ENCODE data around the gene RCOR3.
"Not testable (repeated sequence)": the region's sequence is repeated elsewhere in the genome, so short reads cannot be mapped to it uniquely, and the experiment has no call there.

Gene RCOR3

DNA sequence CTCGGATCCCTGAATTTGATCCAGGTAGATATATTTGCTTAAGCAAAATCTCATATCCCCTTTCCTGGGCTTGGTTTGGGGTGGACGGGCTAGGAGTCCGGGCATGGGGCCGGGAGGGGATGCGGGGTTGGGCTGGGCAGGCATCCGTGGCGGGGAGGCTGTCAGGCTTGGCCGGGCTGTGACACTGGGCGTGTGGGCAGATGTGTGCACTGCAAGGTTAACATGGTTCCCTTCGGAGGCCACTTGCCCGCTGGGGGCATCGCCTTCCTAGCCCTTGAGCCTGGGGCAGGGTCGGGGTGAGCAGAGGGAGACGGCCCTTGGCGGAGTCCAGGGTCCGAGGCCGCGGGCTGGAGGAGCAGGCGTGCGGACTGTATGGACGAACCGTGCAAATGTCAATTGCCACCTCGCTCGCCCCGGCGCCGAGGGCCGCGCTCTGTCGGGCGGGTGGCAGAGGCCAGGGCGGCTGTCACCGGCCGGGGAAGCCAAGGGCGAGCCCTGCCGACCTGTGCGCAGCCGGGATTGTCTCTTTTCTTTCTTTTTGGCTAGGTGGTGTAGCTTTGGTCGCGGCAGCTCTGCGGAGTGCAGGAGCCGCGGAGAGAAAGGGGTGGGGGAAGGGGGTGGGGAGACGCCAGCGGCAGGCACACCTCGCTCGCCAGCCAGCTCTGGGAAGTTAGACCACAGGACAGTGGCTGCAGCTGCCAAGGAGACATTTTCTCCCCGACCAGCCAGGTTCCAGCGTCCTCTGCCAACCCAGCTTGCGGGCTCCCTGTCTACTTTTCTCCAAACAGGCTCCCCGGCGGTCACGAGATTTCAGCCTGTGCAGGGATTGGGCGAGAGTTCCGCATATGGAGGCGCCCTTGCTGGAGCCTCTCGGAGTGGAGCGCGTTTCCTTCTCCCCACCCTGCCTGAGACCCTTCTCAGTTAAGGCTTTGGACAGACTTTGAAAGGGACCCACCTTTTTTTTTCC, 1.3 kb downstream of the RCOR3 start:
- DNase-seq, result peak; percentile 84

DNA sequence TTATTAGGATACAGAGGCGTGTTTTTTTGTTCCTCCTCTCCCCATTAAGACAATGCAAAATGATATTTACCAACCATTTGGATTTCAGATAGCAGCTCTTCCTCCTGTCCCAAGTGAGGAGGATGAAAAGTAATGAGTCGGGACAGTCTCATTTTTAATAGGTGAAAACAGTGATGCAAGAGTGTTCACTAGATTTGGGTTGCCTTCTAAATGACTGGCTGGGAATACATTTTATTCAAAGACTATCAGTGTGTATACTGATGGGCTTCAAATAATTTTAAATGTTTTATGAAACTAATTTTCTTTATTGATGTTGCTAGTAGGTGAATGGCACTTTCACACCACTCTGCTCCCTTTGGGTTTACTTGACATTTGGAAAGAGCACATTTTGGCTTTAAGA, 2.1 kb downstream of the RCOR3 start:
- DNase-seq, result no peak

DNA sequence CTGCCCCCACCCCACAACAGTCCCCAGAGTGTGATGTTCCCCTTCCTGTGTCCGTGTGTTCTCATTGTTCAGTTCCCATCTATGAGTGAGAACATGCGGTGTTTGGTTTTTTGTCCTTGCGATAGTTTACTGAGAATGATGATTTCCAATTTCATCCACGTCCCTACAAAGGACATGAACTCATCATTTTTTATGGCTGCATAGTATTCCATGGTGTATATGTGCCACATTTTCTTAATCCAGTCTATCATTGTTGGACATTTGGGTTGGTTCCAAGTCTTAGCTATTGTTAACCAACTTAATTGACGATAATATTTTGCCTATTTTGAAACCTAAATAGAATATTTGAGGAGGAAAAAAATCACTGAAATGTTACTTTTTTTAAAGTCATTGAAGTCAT, 3.9 kb downstream of the RCOR3 start:
- not testable (repeated sequence) for DNase-seq

DNA sequence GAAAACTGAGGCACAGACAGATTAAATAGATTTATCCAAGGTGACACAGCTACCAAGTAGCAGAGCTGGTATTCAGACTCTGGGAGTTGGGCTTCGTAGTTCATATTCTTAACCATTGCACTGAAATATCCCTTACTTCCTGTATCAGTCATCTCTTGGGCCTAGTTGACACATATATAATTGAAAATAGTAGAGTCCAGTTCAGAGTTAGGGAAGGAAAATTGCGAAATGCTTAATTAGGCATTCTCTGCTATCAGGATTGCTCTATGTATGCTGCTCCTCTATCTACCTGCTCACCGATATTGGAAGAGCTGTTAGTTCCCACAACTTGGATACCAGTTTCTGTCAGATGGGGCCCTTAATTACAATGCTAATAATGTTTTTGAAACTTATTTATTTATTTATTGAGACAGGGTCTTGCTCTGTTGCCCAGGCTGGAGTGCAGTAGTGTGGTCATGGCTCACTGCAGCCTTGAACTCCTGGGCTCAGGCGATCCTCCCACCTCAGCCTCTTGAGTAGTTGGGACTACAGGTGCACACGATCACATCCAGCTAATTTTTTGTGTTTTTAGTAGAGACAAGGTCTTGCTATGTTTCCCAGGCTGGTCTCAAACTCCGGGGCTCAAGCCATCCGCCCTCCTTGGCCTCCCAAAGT, 8.2 kb downstream of the RCOR3 start:
- DNase-seq, result no peak

DNA sequence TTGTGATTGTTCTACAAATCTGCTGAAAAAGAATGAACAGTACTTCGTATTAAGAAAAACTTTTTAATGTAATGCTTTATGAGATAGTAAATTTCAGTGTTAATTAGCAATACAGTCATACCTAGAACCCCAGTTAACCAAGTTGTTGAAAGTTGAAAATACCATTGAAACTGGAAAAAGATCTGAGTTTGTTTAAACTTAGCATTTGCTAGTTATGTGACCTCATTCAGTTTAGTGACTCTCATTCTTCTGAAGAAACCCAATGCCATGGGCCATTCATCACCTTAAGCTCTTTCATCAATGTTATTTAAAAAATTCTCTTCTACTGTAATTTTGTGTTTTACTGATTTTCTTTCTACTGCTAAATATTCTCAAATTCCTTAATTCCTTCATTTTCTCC, 20.2 kb downstream of the RCOR3 start:
- no peak for DNase-seq

DNA sequence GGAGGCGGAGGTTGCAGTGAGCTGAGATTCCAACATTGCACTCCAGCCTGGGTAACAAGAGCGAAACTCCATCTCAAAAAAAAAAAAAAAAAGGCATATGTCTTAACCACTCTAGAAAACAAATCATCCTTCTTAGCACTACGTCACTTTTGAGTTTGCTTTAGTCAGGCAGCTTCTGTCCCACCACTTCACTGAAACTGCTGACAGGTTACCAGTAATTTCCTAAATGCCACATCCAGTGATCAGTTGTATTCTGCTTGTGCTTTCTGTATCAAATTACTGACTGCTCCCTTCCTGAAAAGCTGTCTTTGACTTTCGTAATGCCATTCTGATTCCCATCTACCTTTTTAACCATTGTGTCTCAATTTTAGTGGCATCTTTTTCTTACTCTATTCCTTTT, 21.7 kb downstream of the RCOR3 start:
- DNase-seq, result no peak

DNA sequence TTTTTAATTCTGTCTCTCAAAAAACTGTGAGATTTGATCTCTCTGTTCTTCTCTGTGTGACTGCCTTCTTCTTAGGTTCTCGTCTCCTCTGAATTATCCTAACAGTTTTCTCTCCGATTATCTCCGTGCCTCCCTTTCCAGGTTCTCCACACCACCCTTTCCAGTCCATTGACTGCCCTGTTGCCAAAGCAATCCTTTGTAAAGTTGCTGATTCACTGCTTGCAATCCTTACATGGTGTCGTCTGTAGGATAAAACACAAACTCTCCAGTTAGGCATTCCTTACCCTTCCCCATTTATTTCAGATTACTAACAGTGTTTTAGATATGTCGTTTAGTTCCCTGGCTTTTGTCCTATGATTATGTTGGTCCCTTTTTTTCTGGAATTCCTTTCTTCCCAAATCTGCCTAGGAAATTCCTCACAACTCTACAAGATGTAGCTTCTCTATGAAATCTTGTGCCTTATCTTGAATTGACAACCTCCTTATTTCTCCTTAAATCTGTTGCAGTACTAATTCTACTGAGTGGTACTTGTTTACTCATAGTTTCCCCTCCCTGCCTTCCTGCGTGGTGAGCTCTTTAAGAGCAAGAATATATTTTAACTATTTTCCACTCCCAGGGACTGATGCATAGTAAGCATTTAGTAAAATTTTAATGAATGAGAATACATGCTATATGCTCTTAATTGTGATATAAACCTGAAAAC, 22.3 kb downstream of the RCOR3 start:
- DNase-seq, result no peak

DNA sequence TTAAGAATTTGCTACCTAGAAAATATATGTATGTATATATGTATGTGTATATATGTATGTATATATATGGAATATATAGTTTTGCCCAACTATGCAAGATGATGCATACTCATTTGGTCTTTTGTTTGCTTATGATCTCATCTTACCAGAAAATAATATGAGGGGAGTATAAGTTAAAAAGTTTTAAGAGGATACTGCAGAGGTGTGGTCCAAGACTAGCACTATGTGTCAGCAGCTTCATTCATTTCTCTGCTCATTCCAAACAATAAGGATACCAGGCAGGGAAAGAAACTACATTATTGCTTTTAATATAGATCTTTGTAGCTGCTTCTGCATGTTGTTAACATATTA, 22.8 kb downstream of the RCOR3 start:
- no peak for DNase-seq

DNA sequence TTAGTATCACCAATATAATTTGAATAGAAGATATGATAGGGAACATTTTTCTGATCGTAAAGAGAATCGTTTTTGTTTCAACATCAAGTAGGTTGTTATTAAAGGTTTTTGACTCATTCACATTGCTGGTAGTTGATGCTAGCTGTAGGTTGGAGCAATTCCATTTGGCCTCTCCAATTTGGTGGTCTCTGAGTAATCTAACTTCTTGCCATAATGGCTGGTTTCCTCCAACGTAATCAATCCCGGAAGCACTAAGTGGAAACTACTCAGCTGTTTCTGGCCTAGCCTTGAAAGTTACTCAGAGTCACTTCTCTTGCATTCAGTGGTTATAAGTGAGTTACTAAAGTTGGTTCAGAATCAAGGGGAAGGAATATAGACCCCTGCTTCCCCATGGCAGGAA, 26.0 kb downstream of the RCOR3 start:
- no peak for DNase-seq

DNA sequence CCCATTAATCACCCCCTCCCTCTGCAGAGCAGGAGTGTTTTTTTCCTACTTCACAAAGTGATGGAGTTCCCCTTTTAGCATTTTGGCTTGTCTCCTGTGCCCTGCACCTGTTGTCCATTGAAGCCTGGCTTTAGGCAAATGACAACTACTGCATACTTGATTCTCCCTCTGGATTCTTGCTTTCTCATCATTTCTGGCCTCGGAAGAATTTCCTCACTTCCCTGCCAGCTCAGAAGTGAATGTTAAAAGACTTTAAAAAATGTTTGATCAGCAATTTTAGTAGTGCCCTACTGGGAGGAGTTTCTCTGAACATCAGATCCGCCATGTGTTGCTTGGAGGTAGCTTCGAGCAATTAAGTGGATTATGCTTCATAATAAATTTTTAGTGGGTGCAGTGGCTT, 28.1 kb downstream of the RCOR3 start:
- DNase-seq, result no peak

DNA sequence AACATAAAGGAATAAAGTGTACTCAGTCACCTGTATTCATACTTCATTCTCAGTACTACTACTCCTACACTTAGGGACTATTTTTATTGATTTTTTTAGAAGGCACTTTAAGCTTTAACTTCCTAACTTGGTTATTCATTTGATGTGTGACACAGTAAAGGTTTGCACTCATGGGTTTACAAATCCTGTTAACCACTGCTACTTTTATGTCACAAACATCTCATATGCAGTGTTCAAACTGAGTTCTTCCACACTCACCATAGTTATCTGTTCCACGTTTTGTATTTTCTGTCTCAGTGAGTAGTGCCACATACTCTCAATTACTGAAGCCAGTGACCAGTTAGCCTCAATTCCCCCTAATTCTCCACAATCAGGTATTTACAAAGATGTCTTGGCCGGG, 33.2 kb downstream of the RCOR3 start:
- no peak for DNase-seq

DNA sequence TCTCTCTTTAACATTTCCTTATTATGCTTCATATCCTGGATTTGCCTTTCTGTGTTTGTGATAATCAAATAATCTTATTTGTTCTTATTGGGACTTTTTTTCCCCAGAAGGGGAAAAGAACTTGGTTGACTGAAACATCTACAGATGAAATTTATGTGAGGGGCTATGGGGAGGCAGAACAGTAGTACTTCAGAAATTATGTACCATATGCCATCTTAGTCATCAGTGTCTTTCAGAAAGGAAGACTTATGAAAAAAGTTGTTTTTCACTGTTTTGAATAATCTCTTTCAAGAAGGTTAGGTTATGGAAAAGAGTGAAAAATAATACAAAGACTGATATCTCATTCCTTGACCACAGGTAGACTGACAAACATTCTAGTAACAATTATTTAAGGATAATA, 37.2 kb downstream of the RCOR3 start:
- no peak for DNase-seq

DNA sequence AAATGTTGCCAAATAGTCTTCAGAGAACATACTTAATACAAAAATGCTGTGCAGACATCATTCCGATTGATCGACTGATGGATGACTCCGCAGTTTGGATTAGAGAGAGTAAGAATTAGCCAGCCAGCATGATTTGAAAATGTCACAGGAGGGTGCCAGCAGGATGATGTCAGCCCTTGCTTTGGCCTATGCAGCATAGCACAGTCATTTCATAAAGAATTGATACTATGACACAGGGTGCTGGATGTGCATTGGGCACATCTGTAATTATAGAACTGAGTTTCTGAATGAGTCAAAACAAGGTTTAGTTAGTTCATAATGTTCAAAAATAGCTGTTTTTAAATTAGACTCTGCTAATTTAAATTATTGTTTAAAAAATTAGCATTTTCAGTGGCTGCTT, 45.9 kb downstream of the RCOR3 start:
- no peak for DNase-seq

DNA sequence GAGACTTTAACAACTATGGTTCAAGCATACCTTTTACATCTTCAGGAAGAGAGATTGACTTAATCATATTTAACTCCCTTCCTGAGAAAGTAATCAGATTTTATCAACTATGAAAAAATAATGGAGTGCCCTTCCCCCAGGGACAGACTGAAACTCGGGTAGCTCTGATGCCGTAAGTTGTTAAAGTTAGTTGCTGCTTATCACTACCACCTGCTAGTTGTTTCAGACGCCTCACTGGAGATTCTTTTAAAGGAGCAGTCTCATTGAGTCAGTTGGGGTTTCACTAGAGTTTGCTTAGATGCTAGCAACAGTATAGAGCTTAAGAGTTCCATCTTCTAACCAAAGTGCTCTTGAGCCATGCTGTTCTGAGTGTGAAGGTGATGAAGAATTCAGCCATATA, 50.5 kb downstream of the RCOR3 start:
- no peak for DNase-seq

DNA sequence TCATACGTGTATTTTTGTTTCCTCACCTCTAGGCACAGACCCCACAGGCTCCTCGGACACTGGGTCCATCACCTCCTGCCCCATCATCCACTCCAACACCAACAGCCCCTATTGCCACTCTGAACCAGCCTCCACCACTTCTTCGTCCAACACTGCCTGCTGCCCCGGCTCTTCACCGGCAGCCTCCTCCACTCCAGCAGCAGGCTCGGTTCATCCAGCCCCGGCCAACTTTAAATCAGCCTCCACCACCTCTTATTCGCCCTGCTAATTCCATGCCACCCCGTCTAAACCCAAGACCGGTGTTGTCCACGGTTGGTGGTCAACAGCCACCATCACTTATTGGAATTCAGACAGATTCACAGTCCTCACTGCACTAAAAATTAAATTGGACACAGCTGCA, 54.2 kb downstream of the RCOR3 start:
- no peak for DNase-seq

DNA sequence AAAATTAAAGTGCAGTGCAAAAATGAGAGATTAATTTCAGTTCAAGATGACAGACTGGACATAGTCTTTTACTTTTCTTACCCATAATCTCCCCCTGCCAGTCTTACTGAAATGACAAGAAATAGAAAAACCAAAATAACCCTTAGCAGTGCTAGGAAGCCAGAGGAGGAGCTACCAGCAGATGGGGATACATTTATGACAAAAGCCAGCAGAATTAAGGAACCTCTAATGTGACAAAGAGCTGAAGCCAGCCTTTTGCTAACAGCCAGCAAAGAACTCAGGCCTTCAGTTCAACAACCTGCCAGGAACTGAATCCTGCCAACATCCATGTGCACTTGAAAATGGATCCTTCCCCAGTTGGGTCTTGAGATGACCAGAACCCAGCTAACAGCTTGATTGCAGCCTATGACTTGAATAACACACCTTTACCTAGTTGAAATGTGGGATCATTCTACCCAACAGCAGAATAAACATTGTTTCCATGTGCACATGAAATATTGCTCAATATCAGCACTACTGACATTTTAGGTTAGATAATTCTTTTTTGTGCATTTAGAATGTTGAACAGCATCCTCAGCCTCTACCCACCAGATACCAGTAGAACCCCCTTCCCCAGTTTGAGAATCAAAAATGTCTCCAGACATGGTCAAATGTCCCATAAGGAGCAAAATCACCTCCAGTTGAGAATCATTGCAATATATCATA, 59.6 kb downstream of the RCOR3 start:
- no peak for DNase-seq

DNA sequence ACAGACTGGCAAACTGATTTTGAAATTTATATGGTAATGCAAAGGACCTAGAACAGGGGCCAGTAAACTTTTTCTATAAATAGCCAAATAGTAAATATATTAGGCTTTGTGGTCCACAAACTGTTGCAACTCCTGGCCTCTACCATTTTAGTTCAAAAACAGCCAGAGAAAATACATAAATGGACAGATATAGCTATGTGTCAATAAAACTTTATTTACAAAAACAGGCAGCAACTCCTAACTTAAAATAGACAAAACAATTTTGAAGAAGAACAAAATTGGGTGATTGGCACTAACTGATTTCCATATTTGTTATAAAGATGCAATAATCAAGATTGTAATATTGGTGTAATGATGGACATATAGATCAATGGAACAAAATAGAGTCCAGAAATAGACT, 60.7 kb downstream of the RCOR3 start:
- no peak for DNase-seq

DNA sequence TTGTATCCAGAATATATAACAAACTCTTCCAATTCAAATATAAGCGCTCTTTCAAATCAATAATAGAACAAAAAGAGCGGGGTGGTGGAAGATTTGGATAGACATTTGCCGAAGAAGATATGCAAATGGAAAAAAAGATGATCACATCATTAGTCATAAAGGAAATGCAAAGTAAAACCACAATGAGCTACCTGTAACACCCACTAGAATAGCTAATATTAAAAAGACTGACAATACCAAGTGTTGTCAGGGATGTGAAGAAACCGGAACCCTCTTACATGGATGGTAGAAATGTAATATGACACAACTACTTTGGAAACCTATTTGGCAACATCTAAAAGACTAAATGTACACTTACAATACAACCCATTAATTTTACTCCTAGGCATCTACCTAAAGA, 61.8 kb downstream of the RCOR3 start:
- DNase-seq, result no peak

DNA sequence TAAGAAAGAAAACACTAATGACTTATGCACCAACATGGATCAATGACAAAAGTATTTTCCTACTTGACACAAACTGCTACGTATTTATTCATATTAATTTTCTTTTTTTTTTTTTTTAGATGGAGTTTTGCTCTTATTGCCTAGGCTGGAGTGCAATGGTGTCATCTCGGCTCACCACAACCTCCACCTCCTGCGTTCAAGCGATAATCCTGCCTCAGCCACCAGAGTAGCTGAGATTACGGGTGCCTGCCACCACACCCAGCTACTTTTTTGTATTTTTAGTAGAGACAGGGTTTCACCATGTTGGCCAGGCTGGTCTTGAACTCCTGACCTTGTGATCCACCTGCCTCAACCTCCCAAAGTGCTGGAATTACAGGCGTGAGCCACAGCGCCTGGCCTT, 62.5 kb downstream of the RCOR3 start:
- DNase-seq, result not testable (repeated sequence)

DNA sequence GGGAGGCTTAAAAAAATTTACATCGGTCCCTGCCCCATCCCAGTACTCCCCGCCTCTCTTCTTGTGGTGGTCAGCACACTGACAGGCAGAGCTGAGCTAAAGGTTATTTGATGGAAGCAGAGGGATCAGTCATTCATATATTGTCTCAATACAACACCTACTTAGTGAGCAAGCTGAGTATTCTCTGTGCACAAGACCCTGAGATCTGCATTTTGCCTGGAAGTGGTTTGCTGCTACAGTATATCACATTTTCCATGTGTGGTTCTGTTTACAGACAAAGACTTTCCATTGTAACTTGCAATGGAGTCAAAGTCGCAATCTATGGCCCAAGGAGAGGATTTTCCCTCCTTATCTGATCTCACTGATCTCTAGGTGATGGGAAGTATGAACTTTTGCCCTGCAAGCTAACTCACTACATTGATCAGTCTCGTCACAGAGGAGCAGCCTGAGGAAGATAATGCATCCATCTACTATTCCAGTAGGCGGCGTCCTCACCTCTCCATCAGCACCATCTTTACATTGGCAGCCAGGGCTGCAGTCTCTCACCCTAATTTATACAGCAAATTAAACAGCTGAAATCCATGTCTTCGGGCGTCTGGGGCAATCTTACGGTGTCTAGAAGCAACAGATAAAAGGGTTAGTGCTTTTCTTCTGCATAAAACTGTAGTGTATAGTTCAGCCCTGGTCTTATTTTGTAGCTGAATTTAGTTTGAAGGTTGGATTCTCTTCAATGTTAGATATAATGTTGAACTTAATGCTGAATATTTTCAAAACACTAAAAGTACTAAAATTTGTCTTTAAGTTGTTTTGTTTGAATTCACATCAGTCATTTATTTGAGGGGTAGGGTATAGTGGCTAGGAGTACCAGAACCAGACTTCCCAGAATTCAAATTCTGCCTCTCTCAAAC, 64.2 kb downstream of the RCOR3 start:
- DNase-seq, result peak; percentile 30

DNA sequence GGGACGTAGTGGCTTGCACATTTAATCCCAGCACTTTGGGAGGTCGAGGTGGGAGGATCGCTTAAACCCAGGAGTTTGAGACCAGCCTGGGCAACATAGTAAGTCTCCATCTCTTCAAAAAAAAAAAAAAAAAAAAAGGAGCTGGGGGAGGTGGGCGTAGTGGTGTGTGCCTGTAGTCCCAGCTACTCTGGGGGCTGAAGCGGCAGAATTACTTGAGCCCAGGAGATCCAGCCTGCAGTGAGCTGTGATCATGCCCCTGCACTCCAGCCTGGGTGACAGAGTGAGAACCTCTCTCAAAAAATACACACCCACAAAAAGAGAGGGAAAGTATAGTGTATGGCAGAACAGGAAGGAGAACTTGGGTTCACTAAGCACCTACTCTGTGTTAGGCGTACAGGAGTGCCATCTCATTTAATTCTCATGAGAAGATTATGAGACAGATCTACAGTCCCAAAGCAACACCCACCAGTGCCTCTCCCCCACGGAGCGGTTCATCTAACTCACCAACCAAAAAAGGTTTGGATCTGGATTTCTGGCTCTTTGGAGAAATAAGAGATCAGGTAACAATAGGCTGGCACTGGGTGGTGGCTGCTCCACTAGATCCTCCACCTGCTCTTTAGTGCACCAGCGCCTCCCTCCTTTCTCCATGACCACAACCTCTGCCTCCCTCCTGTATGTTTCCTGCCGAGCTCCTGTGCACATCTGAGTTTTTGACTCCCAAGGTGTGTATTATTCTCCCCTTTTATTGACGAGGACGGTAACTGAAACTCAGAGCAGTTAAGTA, 66.0 kb downstream of the RCOR3 start:
- no peak for DNase-seq
